ENCODE results near the gene RNF157. TPM values are rescaled to one million over a fixed set of nuclear protein-coding genes. Genes with fewer than 3 reads are reported as not detected.
A peak's percentile ranks its signal among the peaks of the same experiment; 100 is the strongest.

Gene RNF157
- total and polyA plus RNA-seq, 10 of the 15 experiments (the other 5 are each of a cell fraction or from before 2014, with no cell fraction given): 1.4 to 15.9 (median 9.6) TPM

- TF ChIP-seq, protein P1, sequence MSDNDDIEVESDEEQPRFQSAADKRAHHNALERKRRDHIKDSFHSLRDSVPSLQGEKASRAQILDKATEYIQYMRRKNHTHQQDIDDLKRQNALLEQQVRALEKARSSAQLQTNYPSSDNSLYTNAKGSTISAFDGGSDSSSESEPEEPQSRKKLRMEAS (IDR thresholded peaks at IDR 0.05; ENCODE audit: low read depth, low read length): no peak
- peak; percentile 8 for TF ChIP-seq SIX5 (IDR thresholded peaks at IDR 0.05; ENCODE audit: low read depth, low read length, severe bottlenecking)
- TF ChIP-seq HCFC1 (IDR thresholded peaks at IDR 0.05; ENCODE audit: low read length): no peak
- TF ChIP-seq SPI1 (IDR thresholded peaks at IDR 0.05; ENCODE audit: borderline replicate concordance, insufficient read depth, low read depth, low read length): peak; percentile 53; the same call in 1 of the 2 replicates
- TF ChIP-seq TCF3 (IDR thresholded peaks at IDR 0.05; ENCODE audit: borderline replicate concordance, insufficient read depth, low read depth, low read length): peak; percentile 15; the same call in 1 of the 2 replicates
- TF ChIP-seq HDAC2 (IDR thresholded peaks at IDR 0.05): no peak
- TF ChIP-seq EGR1 (IDR thresholded peaks at IDR 0.05; ENCODE audit: borderline replicate concordance in 1 of 2, low read depth in 2 of 2, low read length in 2 of 2): no peak
- no peak for TF ChIP-seq SUPT20H (IDR thresholded peaks at IDR 0.05; ENCODE audit: borderline replicate concordance, control insufficient read depth, low read depth, low read length)
- no peak for TF ChIP-seq TCF12 (IDR thresholded peaks at IDR 0.05; ENCODE audit: low read depth, low read length)
- no peak for TF ChIP-seq HDGF (IDR thresholded peaks at IDR 0.05)
- no peak for TF ChIP-seq ZZZ3 (IDR thresholded peaks at IDR 0.05; ENCODE audit: control insufficient read depth, insufficient read length, low read depth)
- TF ChIP-seq GATAD2B (conservative IDR thresholded peaks at IDR 0.05; ENCODE audit: low read depth): no peak
- TF ChIP-seq, protein P2, sequence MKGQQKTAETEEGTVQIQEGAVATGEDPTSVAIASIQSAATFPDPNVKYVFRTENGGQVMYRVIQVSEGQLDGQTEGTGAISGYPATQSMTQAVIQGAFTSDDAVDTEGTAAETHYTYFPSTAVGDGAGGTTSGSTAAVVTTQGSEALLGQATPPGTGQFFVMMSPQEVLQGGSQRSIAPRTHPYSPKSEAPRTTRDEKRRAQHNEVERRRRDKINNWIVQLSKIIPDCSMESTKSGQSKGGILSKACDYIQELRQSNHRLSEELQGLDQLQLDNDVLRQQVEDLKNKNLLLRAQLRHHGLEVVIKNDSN (IDR thresholded peaks at IDR 0.05; ENCODE audit: borderline replicate concordance, extremely low read length, insufficient read depth, low read depth, low read length): no peak
- no peak for TF ChIP-seq RAD21 (IDR thresholded peaks at IDR 0.05; ENCODE audit: insufficient read depth, low read depth, low read length)
- no peak for TF ChIP-seq RCOR1 (conservative IDR thresholded peaks at IDR 0.05; ENCODE audit: low read depth, low read length)
- TF ChIP-seq IKZF2 (IDR thresholded peaks at IDR 0.05): peak; percentile 52 to 54
- TF ChIP-seq SREBF2 (IDR thresholded peaks at IDR 0.05; ENCODE audit: low read length): no peak
- TF ChIP-seq MEF2A (IDR thresholded peaks at IDR 0.05; ENCODE audit: insufficient read depth, low read depth, low read length): no peak
- no peak for TF ChIP-seq SRF (IDR thresholded peaks at IDR 0.05; ENCODE audit: low read depth in 2 of 2, low read length in 2 of 2)
- no peak for TF ChIP-seq RAD51 (IDR thresholded peaks at IDR 0.05)
- TF ChIP-seq ZBED1 (IDR thresholded peaks at IDR 0.05; ENCODE audit: borderline replicate concordance): no peak
- no peak for TF ChIP-seq EZH2 (IDR thresholded peaks at IDR 0.05; ENCODE audit: borderline replicate concordance, control insufficient read depth, low read depth, low read length)
- no peak for TF ChIP-seq POLR2AphosphoS5 (IDR thresholded peaks at IDR 0.05; ENCODE audit: low read length)
- TF ChIP-seq, protein P3, sequence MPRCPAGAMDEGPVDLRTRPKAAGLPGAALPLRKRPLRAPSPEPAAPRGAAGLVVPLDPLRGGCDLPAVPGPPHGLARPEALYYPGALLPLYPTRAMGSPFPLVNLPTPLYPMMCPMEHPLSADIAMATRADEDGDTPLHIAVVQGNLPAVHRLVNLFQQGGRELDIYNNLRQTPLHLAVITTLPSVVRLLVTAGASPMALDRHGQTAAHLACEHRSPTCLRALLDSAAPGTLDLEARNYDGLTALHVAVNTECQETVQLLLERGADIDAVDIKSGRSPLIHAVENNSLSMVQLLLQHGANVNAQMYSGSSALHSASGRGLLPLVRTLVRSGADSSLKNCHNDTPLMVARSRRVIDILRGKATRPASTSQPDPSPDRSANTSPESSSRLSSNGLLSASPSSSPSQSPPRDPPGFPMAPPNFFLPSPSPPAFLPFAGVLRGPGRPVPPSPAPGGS (IDR thresholded peaks at IDR 0.05; ENCODE audit: borderline replicate concordance, insufficient read depth, low read depth, low read length, poor library complexity, severe bottlenecking): no peak
- TF ChIP-seq YY1 (IDR thresholded peaks at IDR 0.05; ENCODE audit: low read depth, low read length): no peak
- TF ChIP-seq NR2F1 (conservative IDR thresholded peaks at IDR 0.05): no peak
Measured at GRCh38 chr17:76252040-76252954, 12.0 kb upstream of the RNF157 start (continued).

All from GM12878 (cell line).